Measurements from ENCODE around the gene KRT76. TPM values are rescaled to one million over a fixed set of nuclear protein-coding genes. Genes with fewer than 3 reads are reported as not detected.

Gene KRT76
- total RNA-seq, 1 donor from 2014 or later = not detected

- no peak for DNase-seq (ENCODE audit: extremely low spot score, unreplicated experiment)
- Mint-ChIP-seq H3K9me3 (ENCODE audit: unreplicated experiment) (no peaks in the 10 kb centered on the region), H3K4me3 (ENCODE audit: unreplicated experiment) (no peak overlapping the region), H3K36me3 (ENCODE audit: unreplicated experiment) (no peaks in the 10 kb centered on the region), H3K27ac (ENCODE audit: unreplicated experiment) (no peak overlapping the region), H3K27me3 (ENCODE audit: unreplicated experiment) (peaks cover 9% of the 10 kb centered on the region), H3K4me1 (ENCODE audit: unreplicated experiment) (no peaks in the 10 kb centered on the region)
- TF ChIP-seq, protein P1, sequence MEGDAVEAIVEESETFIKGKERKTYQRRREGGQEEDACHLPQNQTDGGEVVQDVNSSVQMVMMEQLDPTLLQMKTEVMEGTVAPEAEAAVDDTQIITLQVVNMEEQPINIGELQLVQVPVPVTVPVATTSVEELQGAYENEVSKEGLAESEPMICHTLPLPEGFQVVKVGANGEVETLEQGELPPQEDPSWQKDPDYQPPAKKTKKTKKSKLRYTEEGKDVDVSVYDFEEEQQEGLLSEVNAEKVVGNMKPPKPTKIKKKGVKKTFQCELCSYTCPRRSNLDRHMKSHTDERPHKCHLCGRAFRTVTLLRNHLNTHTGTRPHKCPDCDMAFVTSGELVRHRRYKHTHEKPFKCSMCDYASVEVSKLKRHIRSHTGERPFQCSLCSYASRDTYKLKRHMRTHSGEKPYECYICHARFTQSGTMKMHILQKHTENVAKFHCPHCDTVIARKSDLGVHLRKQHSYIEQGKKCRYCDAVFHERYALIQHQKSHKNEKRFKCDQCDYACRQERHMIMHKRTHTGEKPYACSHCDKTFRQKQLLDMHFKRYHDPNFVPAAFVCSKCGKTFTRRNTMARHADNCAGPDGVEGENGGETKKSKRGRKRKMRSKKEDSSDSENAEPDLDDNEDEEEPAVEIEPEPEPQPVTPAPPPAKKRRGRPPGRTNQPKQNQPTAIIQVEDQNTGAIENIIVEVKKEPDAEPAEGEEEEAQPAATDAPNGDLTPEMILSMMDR (IDR thresholded peaks at IDR 0.05) = no peak
Measured at GRCh38 chr12:52741375-52742195, 35.6 kb downstream of the KRT76 start.

DNA sequence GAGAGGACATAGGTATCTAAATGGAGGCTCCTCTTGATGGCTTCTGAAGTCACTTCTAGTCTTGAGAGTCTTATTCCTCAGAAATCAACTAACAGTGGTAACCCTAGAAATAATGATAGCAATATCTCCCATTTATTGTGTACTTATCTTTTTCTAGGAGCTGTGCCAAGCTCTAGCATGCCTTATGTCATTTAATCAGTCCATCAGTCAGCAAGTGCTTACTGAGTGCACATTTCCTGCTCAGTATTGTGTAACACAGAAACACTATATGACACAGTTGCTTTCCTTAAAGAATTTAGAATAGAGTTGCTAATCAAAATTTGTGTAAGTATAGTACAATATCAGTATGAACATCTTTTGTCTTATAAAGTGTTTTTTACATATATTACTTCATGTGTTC lies 36.6 kb downstream of the KRT76 start:
- no peaks in the 10 kb centered on the region for H3K36me3 Mint-ChIP-seq (ENCODE audit: unreplicated experiment)
- no peak for DNase-seq (ENCODE audit: extremely low spot score, unreplicated experiment)
- TF ChIP-seq, protein P1 (IDR thresholded peaks at IDR 0.05) = no peak
- H3K27me3 Mint-ChIP-seq (ENCODE audit: unreplicated experiment) = peaks cover 5% of the 10 kb centered on the region
- H3K9me3 Mint-ChIP-seq (ENCODE audit: unreplicated experiment) = no peaks in the 10 kb centered on the region
- no peaks in the 10 kb centered on the region for H3K4me1 Mint-ChIP-seq (ENCODE audit: unreplicated experiment)
- no peak overlapping the region for H3K27ac Mint-ChIP-seq (ENCODE audit: unreplicated experiment)
- no peak overlapping the region for H3K4me3 Mint-ChIP-seq (ENCODE audit: unreplicated experiment)

- Mint-ChIP-seq H3K36me3 (ENCODE audit: unreplicated experiment) (no peaks in the 10 kb centered on the region), H3K9me3 (ENCODE audit: unreplicated experiment) (no peaks in the 10 kb centered on the region), H3K27me3 (ENCODE audit: unreplicated experiment) (peaks cover 5% of the 10 kb centered on the region), H3K4me1 (ENCODE audit: unreplicated experiment) (no peaks in the 10 kb centered on the region), H3K4me3 (ENCODE audit: unreplicated experiment) (no peak overlapping the region), H3K27ac (ENCODE audit: unreplicated experiment) (no peak overlapping the region)
- TF ChIP-seq, protein P1 (IDR thresholded peaks at IDR 0.05) = no peak
- no peak for DNase-seq (ENCODE audit: extremely low spot score, unreplicated experiment)
Measured at GRCh38 chr12:52739963-52740362, 37.2 kb downstream of the KRT76 start.

DNA sequence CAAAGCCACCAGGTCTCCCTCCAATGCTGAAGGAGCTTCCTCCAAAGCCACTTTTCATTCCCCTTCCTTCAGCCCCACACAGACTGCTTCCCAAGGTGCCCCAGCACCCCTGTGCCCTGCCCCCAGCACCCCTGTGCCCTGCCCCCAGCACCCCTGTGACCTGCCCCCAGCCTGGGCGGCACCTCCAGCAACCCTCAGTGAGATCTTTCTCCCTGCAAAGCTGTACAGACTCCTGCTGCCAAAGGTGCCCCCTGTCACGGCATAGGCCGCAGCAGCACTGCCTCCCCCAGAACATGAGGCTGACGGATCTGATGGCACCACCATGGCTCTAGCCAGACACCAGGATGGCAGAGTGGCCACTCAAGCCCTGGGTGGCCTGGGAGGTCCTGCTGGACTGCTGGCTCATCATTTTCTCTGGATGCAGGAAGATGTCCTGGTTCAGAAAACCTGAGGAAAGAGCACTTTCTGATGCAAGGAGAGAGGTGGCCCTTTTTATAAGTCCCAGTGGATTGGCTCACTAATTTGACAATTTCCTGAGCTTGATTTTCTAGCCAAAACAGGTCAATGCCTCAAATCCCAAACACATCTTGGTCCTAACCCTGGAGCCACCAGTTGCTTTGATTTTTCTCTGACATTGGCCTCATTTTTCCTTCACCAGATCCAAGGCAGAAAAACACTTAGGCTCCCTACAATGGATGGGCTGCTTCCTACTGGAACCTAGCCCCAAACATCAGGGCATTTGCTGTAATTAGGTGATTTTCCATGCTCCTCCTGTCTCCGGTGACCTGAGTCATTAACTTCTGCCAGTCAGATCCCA lies 41.1 kb downstream of the KRT76 start:
- Mint-ChIP-seq H3K36me3 (ENCODE audit: unreplicated experiment) (no peaks in the 10 kb centered on the region), H3K27me3 (ENCODE audit: unreplicated experiment) (peaks cover 7% of the 10 kb centered on the region), H3K4me1 (ENCODE audit: unreplicated experiment) (no peaks in the 10 kb centered on the region), H3K9me3 (ENCODE audit: unreplicated experiment) (no peaks in the 10 kb centered on the region), H3K27ac (ENCODE audit: unreplicated experiment) (no peak overlapping the region), H3K4me3 (ENCODE audit: unreplicated experiment) (no peak overlapping the region)
- TF ChIP-seq, protein P1 (IDR thresholded peaks at IDR 0.05) = no peak
- no peak for DNase-seq (ENCODE audit: extremely low spot score, unreplicated experiment)

DNA sequence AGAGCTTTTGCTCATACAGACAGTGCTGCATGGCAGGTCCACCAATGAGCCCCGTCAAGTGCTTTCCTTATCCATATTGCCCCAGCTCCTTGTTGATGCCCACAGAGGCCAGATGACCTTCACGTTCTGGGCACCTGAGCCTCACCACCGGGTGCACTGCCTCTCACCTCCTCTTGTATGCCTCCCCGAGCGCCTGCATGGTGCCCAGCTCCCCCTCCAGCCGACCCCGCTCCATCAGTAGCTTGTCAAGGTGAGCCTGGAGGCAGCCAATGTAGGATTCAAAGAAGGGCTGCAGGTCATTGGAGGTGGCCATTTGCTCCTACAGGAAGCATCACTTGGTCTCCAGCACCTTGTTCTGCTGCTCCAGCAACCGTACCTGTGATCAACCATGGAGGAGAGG lies 42.0 kb downstream of the KRT76 start:
- DNase-seq (ENCODE audit: extremely low spot score, unreplicated experiment) = no peak
- no peak overlapping the region for H3K4me3 Mint-ChIP-seq (ENCODE audit: unreplicated experiment)
- peaks cover 9% of the 10 kb centered on the region for H3K27me3 Mint-ChIP-seq (ENCODE audit: unreplicated experiment)
- H3K4me1 Mint-ChIP-seq (ENCODE audit: unreplicated experiment) = no peaks in the 10 kb centered on the region
- H3K27ac Mint-ChIP-seq (ENCODE audit: unreplicated experiment) = no peak overlapping the region
- no peaks in the 10 kb centered on the region for H3K36me3 Mint-ChIP-seq (ENCODE audit: unreplicated experiment)
- TF ChIP-seq, protein P1 (IDR thresholded peaks at IDR 0.05) = no peak
- H3K9me3 Mint-ChIP-seq (ENCODE audit: unreplicated experiment) = no peaks in the 10 kb centered on the region

All from osteocyte (in vitro differentiated cells).